Osteoblast (primary cell): ENCODE data around the gene EPHA8. TPM values are rescaled to one million over a fixed set of nuclear protein-coding genes. Genes with fewer than 3 reads are reported as not detected.

ENCODE experiments used
- DNase-seq: peaks from one replicate; pipeline ENCODE4 v3.0.0; 2011; ENCODE audit warnings: low spot score, mixed read lengths; ENCODE audit not compliant: insufficient read length; ENCODE audit errors: missing footprints
- H2AFZ ChIP-seq: 2 replicates; pipeline ENCODE4 v1.6.0; 2011; ENCODE audit warnings: mild to moderate bottlenecking, low read length
- H3K27ac ChIP-seq: 2 replicates; pipeline ENCODE4 v1.5.1; 2011; ENCODE audit warnings: mild to moderate bottlenecking, low read depth, low read length, moderate library complexity
- H3K27me3 ChIP-seq: 2 replicates; pipeline ENCODE4 v1.6.0; 2012; ENCODE audit warnings: mild to moderate bottlenecking, control low read depth, inconsistent platforms, low read length, moderate library complexity; ENCODE audit not compliant: insufficient read depth
- H3K36me3 ChIP-seq: 2 replicates; pipeline ENCODE4 v1.5.1; 2011; ENCODE audit warnings: mild to moderate bottlenecking, low read length, control low read depth, moderate library complexity; ENCODE audit not compliant: insufficient read depth
- H3K4me1 ChIP-seq: 2 replicates; pipeline ENCODE4 v1.5.1; 2011; ENCODE audit warnings: mild to moderate bottlenecking, low read length, control low read depth, moderate library complexity; ENCODE audit not compliant: insufficient read depth
- H3K4me2 ChIP-seq: 2 replicates; pipeline ENCODE4 v1.6.0; 2011; ENCODE audit warnings: mild to moderate bottlenecking, low read length; ENCODE audit not compliant: insufficient read depth
- H3K4me3 ChIP-seq: fragments of 200-600 bp; sonication (generic); 3 replicates; pipeline ENCODE4 v1.5.1; 2012; ENCODE audit warnings: mild to moderate bottlenecking, low read length, inconsistent platforms; ENCODE audit not compliant: insufficient read depth
- H3K79me2 ChIP-seq: 2 replicates; pipeline ENCODE4 v1.6.0; 2012; ENCODE audit warnings: mild to moderate bottlenecking, low read length, control low read depth, inconsistent platforms; ENCODE audit not compliant: insufficient read depth
- H3K9me3 ChIP-seq: 2 replicates; pipeline ENCODE4 v1.5.1; 2011; ENCODE audit warnings: low read depth, low read length, control low read depth
- H4K20me1 ChIP-seq: 2 replicates; pipeline ENCODE4 v1.6.0; 2012; ENCODE audit warnings: mild to moderate bottlenecking, low read length, control low read depth; ENCODE audit not compliant: insufficient read depth
- CTCF ChIP-seq: IDR thresholded peaks from 2 replicates; pipeline ENCODE4 v1.5.1; 2011; ENCODE audit warnings: mild to moderate bottlenecking, low read depth, low read length, moderate library complexity; ENCODE audit errors: extremely low read depth
- total RNA-seq: library from RNA; depleted of rRNA; stranded (reverse); fragments of >200 nt; gene quantifications from 2 replicates; pipeline ENCODE4 v1.2.3, GENCODE V29; 2012

Gene EPHA8
- total RNA-seq, 1 donor: not detected

DNA sequence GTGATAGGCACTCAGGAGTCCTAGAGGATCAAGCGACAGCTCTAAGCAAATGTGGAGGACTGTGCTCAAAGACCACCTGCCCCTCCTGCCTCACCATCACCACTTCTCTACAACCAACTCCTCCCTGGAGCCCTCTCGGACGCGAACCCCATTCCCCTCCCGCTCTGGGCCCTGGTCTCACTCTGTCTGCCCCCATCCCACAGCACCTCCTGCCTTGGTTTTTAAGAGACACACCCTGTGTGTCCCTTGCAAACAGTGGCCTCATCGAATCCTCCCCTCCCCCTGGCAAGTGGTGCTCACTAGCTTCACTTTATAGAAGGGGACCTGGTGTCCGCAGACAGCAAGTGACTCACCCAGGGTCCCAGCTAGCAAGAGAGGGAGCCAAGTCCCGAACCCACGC lies 28.8 kb downstream of the EPHA8 start:
- Histone ChIP-seq H3K9me3 (no peaks in the 10 kb centered on the region), H3K27ac (no peak overlapping the region), H3K79me2 (no peaks in the 10 kb centered on the region), H3K36me3 (no peaks in the 10 kb centered on the region), H3K4me3 (no peak overlapping the region), H3K4me2 (no peak overlapping the region), H4K20me1 (no peaks in the 10 kb centered on the region), H3K4me1 (no peaks in the 10 kb centered on the region), H2AFZ (no peak overlapping the region), H3K27me3 (peaks cover 24% of the 10 kb centered on the region)
- DNase-seq: peak; percentile 73
- TF ChIP-seq CTCF: no peak

- no peak overlapping the region for H3K4me3 ChIP-seq
- H3K9me3 ChIP-seq: no peaks in the 10 kb centered on the region
- H3K36me3 ChIP-seq: no peaks in the 10 kb centered on the region
- no peaks in the 10 kb centered on the region for H3K79me2 ChIP-seq
- no peak for DNase-seq
- H3K4me1 ChIP-seq: no peaks in the 10 kb centered on the region
- H2AFZ ChIP-seq: no peak overlapping the region
- no peak for TF ChIP-seq CTCF
- H3K27ac ChIP-seq: no peak overlapping the region
- no peak overlapping the region for H3K4me2 ChIP-seq
- no peaks in the 10 kb centered on the region for H4K20me1 ChIP-seq
- H3K27me3 ChIP-seq: peaks cover 24% of the 10 kb centered on the region
Measured at GRCh38 chr1:22592919-22593790, 29.9 kb downstream of the EPHA8 start.

DNA sequence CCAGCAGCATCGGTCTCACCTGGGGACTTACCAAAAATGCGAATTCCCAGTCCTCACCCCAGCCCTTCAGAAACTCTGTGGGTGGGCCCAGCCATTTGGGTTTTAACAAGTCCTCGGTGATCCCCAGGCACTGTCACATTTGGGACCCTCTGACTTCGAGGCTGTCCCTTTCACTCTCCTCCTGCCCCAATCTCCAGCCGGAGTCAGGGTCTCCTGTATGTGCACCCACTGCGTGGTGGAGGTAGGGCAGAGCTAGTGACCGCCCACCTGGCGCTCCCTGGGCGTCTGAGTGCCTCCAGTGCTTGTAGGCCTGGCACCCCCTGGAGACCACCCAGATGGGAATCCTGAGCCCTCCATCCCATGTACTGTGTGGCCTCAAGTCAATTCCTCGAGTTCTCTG lies 31.1 kb downstream of the EPHA8 start:
- no peak overlapping the region for H3K4me3 ChIP-seq
- no peak overlapping the region for H3K27ac ChIP-seq
- H2AFZ ChIP-seq: no peak overlapping the region
- H3K4me2 ChIP-seq: no peak overlapping the region
- no peak for DNase-seq
- H3K27me3 ChIP-seq: peaks cover 24% of the 10 kb centered on the region
- no peaks in the 10 kb centered on the region for H3K36me3 ChIP-seq
- TF ChIP-seq CTCF: no peak
- no peaks in the 10 kb centered on the region for H3K4me1 ChIP-seq
- no peaks in the 10 kb centered on the region for H3K79me2 ChIP-seq
- H4K20me1 ChIP-seq: peaks cover 3% of the 10 kb centered on the region
- H3K9me3 ChIP-seq: no peaks in the 10 kb centered on the region

- H3K4me3 ChIP-seq: no peak overlapping the region
- peaks cover 24% of the 10 kb centered on the region for H3K27me3 ChIP-seq
- H3K79me2 ChIP-seq: no peaks in the 10 kb centered on the region
- H4K20me1 ChIP-seq: peaks cover 3% of the 10 kb centered on the region
- DNase-seq: no peak
- H3K27ac ChIP-seq: no peak overlapping the region
- no peaks in the 10 kb centered on the region for H3K4me1 ChIP-seq
- TF ChIP-seq CTCF: no peak
- H3K4me2 ChIP-seq: no peak overlapping the region
- H2AFZ ChIP-seq: no peak overlapping the region
- no peaks in the 10 kb centered on the region for H3K9me3 ChIP-seq
- no peaks in the 10 kb centered on the region for H3K36me3 ChIP-seq
Measured at GRCh38 chr1:22595108-22595507, 31.8 kb downstream of the EPHA8 start.
